ENCODE measurements around the gene STING1.

Gene STING1

GRCh38 chr5:139430015-139430414, 52.5 kb downstream of the STING1 start:
- no peak for DNase-seq

GRCh38 chr5:139426203-139426885, 56.2 kb downstream of the STING1 start:
- DNase-seq: no peak

All from GDM1 (cell line).